Stimulated activated effector memory CD8-positive, alpha-beta T cell treated with anti-CD3 and anti-CD28 coated beads, Interleukin-12 subunit alpha, Interleukin-12 subunit beta, amount 100 ng/mL, for 72 hours (primary cell): ENCODE data around the gene MDP1.

Experiments used
- ATAC-seq: fragments of 150-1000 bp; cut with Tn5 transposase; 2 replicates; pipeline ENCODE4 v1.10.0; 2021
- DNase-seq, 2 donors: peaks; one replicate each; pipeline ENCODE4 v3.0.0; 2021 to 2022; ENCODE audit warnings: low spot score in 2 of 2
- H3K27ac Mint-ChIP-seq: one replicate; pipeline ENCODE4 v1.8.0; 2022; ENCODE audit warnings: mild to moderate bottlenecking, mixed read lengths
- H3K36me3 Mint-ChIP-seq: one replicate; pipeline ENCODE4 v1.8.0; 2022; ENCODE audit warnings: mild to moderate bottlenecking, mixed read lengths
- H3K4me1 Mint-ChIP-seq: one replicate; pipeline ENCODE4 v1.8.0; 2022; ENCODE audit warnings: mixed read lengths
- H3K4me3 Mint-ChIP-seq: one replicate; pipeline ENCODE4 v1.8.0; 2022; ENCODE audit warnings: mild to moderate bottlenecking, mixed read lengths
- H3K9me3 Mint-ChIP-seq: one replicate; pipeline ENCODE4 v1.8.0; 2022; ENCODE audit warnings: mixed read lengths

The MDP1 gene

DNA sequence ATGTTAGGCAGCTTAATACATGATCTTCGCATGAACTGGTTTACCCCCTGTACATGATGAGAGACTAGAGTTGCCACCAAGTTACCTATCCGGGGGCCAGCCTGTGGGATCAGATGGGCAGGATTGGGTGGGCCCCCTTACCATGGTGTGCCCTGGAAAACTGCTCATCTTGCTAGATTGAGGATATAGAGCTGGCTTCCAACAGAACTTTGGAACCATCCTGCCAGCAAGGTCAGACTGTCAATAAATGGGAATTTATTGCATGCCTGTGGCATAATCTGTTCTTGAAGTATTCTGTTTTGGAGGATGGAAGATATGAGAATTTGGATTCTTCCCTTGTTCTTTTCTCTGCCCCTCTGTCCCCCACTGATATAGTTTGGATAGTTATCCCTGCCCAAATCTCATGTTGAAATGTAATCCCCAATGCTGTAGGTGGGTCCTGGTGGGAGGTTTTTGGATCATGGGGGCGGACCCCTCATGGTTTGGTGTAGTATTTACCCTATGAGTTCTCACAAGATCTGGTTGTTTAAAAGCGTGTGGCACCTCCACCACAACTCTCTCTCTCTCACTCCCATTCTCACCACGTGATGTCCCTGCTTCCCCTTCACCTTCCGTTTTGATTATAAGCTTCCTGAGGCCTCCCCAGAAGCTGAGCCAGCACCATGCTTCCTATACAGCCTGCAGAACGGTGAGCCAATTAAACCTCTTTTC lies 16.9 kb downstream of the MDP1 start:
- Mint-ChIP-seq H3K36me3 (peaks cover 94% of the 10 kb centered on the region), H3K9me3 (peaks cover 9% of the 10 kb centered on the region), H3K27ac (peak overlapping the region; percentile 58), H3K4me3 (no peak overlapping the region), H3K4me1 (peaks cover 47% of the 10 kb centered on the region)
- ATAC-seq (no peak), DNase-seq (no peak)

DNA sequence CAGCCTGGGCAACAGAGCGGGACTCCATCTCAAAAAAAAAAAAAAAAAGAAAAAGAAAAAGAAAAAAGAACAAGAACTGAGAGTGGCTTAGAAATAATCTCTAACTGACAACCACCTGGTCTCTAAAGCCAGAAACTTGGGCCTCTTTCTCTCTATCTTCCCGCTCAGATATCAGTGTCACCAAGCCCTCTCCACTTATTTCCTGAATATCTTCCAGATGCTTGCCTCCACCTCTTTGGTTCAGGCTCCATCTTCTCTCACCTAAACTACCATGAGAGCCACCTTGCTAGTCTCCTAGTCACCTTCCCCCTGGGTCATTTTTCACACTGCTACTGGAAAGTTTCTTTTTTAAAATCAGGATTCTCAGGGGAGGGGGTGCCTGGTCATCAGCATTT lies 18.8 kb downstream of the MDP1 start:
- H3K27ac Mint-ChIP-seq, result peak overlapping the region; percentile 99
- peaks cover 51% of the 10 kb centered on the region for H3K4me1 Mint-ChIP-seq
- peaks cover 4% of the 10 kb centered on the region for H3K9me3 Mint-ChIP-seq
- H3K36me3 Mint-ChIP-seq, result peaks cover 91% of the 10 kb centered on the region
- no peak for ATAC-seq
- peak overlapping the region; percentile 78 for H3K4me3 Mint-ChIP-seq
- no peak for DNase-seq

DNA sequence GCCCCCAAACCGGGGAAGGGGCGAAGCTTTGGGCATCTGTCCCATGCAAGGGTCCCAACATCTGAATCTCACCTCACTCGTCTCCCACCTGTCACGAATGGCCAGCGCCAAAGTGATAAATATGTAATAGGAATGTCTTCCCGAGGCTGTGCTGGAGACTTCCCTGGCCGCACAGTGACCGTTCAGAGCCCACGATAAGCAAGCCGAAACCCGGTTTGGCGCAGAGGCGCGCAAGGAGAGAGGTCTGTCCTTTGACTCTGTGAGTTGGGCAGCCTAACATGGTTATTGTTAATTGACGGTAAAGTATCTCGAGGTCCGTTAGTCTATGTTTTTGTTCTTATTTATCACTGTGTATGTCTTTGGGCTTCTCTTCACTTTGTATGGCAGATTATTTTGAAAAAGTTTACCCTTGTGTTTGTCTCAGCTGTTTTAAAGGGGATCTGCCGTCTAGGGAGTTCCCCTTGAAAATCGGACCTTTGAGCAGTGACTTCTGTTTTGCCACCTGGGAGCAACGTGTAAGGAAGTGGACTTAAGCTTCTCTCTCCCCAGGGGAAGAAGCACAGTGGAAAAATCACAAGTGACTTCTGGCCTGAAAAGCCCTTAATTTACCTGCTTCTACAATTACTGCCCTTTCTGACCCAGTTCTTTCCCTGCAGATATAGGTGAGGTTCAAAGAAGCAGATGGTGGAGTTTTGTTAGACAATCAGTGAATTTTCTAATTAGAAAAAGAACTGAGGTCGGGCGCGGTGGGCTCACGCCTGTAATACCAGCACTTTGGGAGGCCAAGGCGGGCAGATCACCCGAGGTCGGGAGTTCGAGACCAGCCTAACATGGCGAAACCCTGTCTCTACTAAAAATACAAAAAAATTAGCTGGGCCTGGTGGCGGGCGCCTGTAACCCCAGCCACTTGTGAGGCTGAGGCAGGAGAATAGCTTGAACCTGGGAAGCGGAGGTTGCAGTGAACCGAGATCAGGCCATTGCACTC lies 19.5 kb downstream of the MDP1 start:
- peak overlapping the region; percentile 78 for H3K4me3 Mint-ChIP-seq
- DNase-seq (no peak), ATAC-seq (peak; percentile 11)
- peaks cover 91% of the 10 kb centered on the region for H3K36me3 Mint-ChIP-seq
- H3K27ac Mint-ChIP-seq, result peak overlapping the region; percentile 99
- peaks cover 4% of the 10 kb centered on the region for H3K9me3 Mint-ChIP-seq
- peaks cover 55% of the 10 kb centered on the region for H3K4me1 Mint-ChIP-seq

DNA sequence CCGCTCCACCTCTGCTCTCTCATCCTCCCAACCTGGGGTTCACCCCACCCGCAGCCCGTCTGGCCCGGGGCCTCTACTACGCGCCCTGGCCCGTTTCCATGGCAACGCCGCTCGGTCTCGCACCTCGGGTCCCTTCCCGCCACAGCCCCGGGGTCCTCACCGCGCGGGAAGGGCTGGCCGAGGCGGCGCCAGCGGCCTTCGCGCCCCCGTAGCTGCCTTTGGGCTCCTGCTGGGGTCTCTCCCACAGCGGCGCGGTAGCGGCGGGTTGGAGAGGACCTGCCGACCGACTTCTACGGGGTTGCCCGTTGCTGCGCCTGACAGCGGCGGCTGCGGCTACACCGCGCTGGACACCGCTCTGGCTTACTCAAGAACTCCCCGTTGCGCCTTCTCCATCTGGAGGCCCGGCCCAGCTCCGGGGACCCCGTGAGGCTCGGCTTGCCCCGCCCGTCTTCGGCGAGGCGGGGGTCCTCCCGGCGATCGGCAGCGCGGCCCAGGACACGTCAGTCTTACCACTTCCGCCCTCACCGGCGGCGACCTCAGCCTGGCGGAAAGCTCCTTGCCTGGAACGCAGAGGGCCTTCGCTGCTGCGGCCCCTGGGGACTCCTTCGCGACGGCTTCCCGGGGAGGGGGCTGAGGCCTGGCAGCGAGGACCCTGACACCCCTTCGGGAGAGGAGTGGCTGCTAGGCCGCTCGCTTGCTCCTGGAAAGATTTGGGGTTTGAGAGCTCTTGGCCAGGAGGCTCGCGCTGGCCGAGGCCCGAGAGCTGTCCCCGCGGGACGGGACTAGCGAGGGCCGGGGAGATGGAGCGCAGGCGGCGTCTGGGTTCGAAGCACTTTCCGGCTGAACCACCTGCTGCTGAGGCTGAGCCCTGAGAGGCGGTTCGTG lies 20.4 kb downstream of the MDP1 start, which contains the start of gene TM9SF1:
Gene TM9SF1 (minus strand): TSS at position 256 of the 885 bp plus-strand sequence. CDS start 422 bp downstream, outside the sequence.
- H3K36me3 Mint-ChIP-seq, result peaks cover 90% of the 10 kb centered on the region
- ATAC-seq (peak; percentile 94), DNase-seq (peak; percentile 84 to 92)
- peaks cover 4% of the 10 kb centered on the region for H3K9me3 Mint-ChIP-seq
- peaks cover 51% of the 10 kb centered on the region for H3K4me1 Mint-ChIP-seq
- peak within 1 kb of the TSS; percentile 78 for H3K4me3 Mint-ChIP-seq
- H3K27ac Mint-ChIP-seq, result peak within 1 kb of the TSS; percentile 99

DNA sequence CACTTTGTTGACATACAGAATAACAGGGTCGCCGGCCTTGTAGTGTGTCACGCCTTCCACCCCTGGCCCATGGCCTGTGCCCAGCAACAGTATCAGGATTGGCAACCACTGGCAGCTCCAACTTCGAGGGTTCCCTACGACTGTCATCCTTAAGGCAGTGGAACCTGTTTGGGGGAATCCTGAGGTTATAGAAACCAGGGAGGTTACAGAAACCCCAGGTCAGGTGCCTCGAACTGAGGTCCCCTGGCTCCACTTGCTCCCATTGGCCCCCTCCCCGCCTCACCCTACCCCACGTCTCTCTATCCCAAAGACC lies 21.0 kb downstream of the MDP1 start:
- DNase-seq (no peak), ATAC-seq (no peak)
- Mint-ChIP-seq H3K36me3 (peaks cover 87% of the 10 kb centered on the region), H3K4me3 (peak overlapping the region; percentile 78), H3K4me1 (peaks cover 51% of the 10 kb centered on the region), H3K9me3 (peaks cover 4% of the 10 kb centered on the region), H3K27ac (peak overlapping the region; percentile 99)

DNA sequence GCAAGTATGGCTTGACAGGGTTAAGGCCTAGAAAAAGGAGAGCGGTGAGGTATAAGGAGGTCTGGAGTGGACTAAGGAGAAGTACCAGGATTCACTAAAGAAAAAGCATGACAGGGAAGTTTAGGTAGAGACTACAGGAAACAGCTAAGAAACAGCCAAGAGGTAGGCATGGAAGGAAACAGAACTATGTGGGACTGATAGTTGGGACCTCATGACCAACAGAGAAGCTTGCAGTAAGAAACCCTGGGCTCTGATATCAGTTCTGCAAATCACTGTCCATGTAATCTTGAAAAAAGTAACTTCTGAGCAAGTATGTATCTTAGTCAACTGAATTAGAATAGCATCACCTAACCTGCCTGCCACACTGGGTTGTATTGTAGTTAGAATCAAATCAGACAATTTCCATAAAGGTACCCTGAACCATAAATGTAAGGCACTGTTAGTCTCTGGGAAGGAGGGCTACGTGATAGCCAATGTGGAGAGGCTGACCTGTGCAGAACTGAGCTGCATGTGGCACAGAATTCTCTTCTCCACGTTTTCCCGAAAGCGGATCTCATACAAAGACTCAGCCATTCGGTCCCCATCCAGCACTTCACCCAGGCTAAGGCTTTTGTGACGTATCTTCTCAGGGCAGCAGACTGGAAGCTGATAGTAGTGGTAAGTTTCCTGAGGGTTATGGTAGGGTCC lies 21.5 kb downstream of the MDP1 start:
- H3K36me3 Mint-ChIP-seq, result peaks cover 82% of the 10 kb centered on the region

DNA sequence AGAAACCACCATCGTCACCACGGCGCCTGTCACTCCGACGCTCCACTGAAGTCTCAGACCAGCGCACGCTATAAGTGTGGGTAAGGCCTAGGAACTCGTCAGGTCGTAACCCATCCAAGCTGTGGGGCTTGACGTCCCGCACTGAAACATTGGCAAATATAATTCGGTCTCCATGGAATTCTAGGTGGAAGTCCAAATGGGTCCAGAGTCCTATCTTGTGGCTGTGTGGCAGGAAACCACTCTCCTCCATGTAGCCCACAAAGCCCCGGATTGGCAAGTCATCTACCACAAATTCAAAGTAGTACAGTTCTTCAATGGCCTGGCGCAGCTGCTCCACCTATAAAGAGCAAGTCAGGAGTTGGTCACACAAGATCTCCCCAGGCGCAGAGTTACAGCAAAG lies 22.9 kb downstream of the MDP1 start:
- ATAC-seq, result no peak
- peaks cover 47% of the 10 kb centered on the region for H3K4me1 Mint-ChIP-seq
- peak overlapping the region; percentile 65 for H3K27ac Mint-ChIP-seq
- no peaks in the 10 kb centered on the region for H3K9me3 Mint-ChIP-seq
- DNase-seq, result no peak
- no peak overlapping the region for H3K4me3 Mint-ChIP-seq
- H3K36me3 Mint-ChIP-seq, result peaks cover 80% of the 10 kb centered on the region

More for the DNA sequence above, 21.5 kb downstream of the MDP1 start:
- Mint-ChIP-seq H3K4me3 (peak overlapping the region; percentile 78), H3K9me3 (peaks cover 4% of the 10 kb centered on the region), H3K27ac (peak overlapping the region; percentile 99), H3K4me1 (peaks cover 49% of the 10 kb centered on the region)
- ATAC-seq, result no peak
- DNase-seq, result no peak

DNA sequence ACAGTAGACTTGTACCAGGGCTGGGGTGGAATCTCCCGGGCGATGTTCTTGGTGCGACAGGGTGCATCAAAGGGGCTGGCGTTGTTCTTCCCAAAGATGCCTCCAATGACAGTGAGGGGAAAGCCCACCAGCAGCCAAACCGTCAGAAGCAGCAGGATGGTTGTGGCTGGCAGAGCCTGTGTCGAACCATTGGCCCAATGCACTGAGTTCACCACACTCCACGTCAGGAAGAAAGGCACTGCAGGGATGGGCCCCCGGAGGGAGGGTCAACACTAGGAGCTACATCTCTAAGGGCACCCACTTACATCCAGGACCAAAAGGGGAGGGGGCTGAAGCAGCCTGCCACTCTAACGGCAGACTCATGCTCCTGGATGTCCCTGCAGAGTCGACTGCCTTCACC lies 25.4 kb downstream of the MDP1 start:
- Mint-ChIP-seq H3K27ac (peak overlapping the region; percentile 14), H3K9me3 (no peaks in the 10 kb centered on the region), H3K4me3 (no peak overlapping the region), H3K4me1 (peaks cover 59% of the 10 kb centered on the region), H3K36me3 (peaks cover 76% of the 10 kb centered on the region)
- ATAC-seq (no peak), DNase-seq (no peak)

DNA sequence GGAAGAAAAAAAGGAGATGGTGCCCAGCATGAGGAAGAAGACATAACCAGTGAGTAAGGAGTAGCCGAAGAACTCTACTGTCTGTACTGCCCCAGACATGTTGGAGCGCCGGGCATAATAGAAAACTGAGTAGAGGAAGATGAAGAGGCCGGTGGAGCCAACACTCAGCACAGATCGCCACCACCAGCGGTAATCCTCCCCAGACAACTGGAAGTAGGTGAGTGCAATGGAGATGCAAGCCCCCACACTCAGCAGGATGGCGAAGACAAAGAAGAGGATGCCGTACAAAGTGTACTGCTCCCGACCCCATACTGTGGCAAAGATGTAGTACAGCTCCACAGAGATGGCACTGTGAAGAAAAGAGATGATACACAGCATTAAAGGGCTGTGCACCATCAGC lies 26.4 kb downstream of the MDP1 start:
- no peak for ATAC-seq
- Mint-ChIP-seq H3K4me3 (no peak overlapping the region), H3K4me1 (peaks cover 53% of the 10 kb centered on the region)

DNA sequence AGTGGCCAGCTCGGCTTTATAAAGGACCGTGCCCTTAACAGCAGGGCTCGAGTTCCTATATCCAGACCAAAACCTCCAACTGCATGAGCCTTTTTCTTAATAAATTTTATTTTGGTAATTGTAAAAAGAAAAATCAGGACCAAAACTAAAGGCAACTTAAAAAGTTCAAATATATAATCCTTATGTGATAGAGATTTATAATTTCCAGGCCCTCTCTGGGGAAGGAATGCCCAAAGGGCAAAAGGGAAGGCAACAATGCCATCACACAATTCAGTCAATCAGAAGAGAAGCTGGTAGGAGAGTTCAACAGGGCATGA lies 26.8 kb downstream of the MDP1 start:
- DNase-seq (no peak), ATAC-seq (no peak)
- peak overlapping the region; percentile 80 for H3K27ac Mint-ChIP-seq
- H3K36me3 Mint-ChIP-seq, result peaks cover 77% of the 10 kb centered on the region
- no peaks in the 10 kb centered on the region for H3K9me3 Mint-ChIP-seq
- H3K4me3 Mint-ChIP-seq, result peak overlapping the region; percentile 84
- peaks cover 49% of the 10 kb centered on the region for H3K4me1 Mint-ChIP-seq

More for the DNA sequence above, 26.4 kb downstream of the MDP1 start:
- no peaks in the 10 kb centered on the region for H3K9me3 Mint-ChIP-seq
- peak overlapping the region; percentile 80 for H3K27ac Mint-ChIP-seq
- peaks cover 77% of the 10 kb centered on the region for H3K36me3 Mint-ChIP-seq
- DNase-seq, result no peak

DNA sequence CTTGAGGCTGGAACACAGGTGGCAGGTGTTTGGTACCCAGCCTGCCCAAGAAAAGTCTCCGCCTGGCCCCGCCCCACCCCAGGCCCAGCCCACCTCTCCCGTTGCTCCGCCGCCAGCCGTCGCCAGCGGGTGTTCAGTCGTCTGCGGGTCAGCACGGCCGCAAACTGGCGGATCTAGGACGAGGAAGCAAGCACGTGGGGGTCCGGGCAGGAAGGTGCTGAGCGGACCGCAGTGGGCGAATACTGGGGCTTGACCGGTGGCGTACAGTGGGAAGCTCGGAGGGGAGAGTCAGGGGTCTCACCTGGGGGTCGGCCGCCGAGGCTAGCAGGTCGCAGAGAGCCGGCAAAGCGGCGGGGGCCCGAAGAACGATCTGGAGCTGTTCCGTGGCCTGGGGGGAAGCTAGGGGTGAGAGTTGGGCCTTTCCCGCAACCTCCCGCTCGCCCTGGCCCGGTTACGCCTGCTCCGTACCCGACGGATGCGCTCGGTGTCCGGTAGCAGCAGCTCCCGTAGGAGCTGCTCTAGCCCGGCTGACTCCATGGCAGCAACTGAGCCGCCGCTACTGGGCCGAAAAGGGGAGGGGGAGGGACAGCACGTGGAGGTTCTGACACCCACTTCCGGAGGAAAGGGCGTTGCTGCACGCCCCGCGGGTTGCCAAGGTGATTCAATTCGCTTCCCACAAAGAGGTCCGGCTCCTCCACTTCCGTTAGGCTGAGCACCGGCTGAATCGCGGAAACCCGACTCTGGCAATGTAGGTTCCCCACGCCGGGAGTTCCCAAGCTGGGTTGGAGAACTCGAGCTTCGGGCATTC lies 27.4 kb downstream of the MDP1 start, which contains the start of gene IPO4:
Gene IPO4 (minus strand): TSS at position 566 of the 808 bp plus-strand sequence. CDS start 29 bp downstream, at position 537.
- DNase-seq (peak; percentile 79 to 95), ATAC-seq (peak; percentile 97)
- Mint-ChIP-seq H3K36me3 (peaks cover 78% of the 10 kb centered on the region), H3K9me3 (no peaks in the 10 kb centered on the region), H3K4me3 (peak within 1 kb of the TSS; percentile 84), H3K27ac (peak within 1 kb of the TSS; percentile 80), H3K4me1 (peaks cover 45% of the 10 kb centered on the region)

DNA sequence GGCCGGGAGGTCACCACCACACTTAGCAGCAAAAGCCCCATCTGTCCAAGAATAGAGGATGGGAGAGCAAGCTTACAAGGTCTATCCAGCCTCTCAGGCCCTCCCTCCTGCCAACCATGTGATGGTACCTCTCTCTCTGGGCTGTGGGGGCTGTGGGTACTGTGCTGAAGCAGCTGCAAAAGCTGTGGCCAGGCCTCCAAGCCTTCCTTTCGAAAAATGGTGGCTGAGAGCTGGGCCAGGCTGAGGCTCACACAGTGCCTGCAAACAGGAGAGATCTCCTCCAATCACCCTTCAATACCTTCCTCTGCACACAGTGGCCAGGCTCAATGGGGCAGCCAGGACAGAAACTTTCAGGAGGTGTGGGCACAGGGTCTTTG lies 28.3 kb downstream of the MDP1 start:
- H3K36me3 Mint-ChIP-seq, result peaks cover 80% of the 10 kb centered on the region
- H3K27ac Mint-ChIP-seq, result peak overlapping the region; percentile 80
- H3K4me1 Mint-ChIP-seq, result peaks cover 45% of the 10 kb centered on the region
- no peak for ATAC-seq
- DNase-seq, result no peak
- H3K4me3 Mint-ChIP-seq, result peak overlapping the region; percentile 84
- no peaks in the 10 kb centered on the region for H3K9me3 Mint-ChIP-seq

DNA sequence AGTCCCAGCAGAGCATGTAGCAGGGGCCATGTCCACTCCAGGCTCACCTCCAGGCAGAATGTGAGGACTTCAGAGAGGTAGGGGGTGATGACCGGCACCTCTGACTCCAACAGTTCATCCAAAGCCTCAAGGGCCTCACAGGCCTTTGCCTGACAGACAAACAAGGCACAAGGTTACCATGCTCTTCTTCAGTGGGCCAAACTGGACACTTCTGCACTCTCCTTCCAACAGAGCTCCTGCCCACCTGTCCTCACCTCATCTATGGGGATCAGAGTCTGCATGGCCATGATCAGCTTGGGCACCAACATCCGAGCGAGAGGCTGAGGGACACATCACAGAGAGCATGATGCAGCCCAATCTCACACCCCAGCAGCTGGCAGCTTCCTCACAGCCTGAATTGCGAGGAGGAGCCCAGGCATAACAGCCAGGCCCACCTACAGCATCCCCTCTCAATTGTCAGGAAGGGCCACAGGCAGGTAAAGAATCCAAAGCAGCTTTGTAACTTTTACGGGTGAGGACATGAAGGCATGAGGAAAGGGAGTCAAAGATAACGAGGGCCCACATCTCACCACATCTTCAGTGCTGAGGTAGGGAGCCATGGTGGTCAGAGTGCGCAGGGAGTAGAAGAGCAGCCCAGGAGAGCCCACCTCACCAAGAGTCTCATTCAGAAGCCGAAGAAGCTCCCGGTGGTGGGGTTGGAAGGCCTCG lies 28.9 kb downstream of the MDP1 start:
- no peaks in the 10 kb centered on the region for H3K9me3 Mint-ChIP-seq
- ATAC-seq (no peak), DNase-seq (no peak)
- peak overlapping the region; percentile 84 for H3K4me3 Mint-ChIP-seq
- peaks cover 79% of the 10 kb centered on the region for H3K36me3 Mint-ChIP-seq
- peaks cover 44% of the 10 kb centered on the region for H3K4me1 Mint-ChIP-seq
- peak overlapping the region; percentile 80 for H3K27ac Mint-ChIP-seq
